MM.1S (cell line): ENCODE measurements around the gene SHF.

Experiments used
- DNase-seq: peaks from one replicate; pipeline ENCODE4 v3.0.0-alpha.2; 2015
- H2AFZ ChIP-seq: fragments of 300-600 bp; sonication (generic); 2 replicates; pipeline ENCODE4 v1.6.0; 2016; ENCODE audit warnings: antibody characterized with exemption, low read length
- H3F3A ChIP-seq: fragments of 300-600 bp; sonication (generic); 2 replicates; pipeline ENCODE4 v1.6.1; 2016; ENCODE audit warnings: mild to moderate bottlenecking, antibody characterized with exemption, low read length, moderate library complexity, mixed read lengths; ENCODE audit not compliant: insufficient read depth
- H3K27ac ChIP-seq: fragments of 300-600 bp; sonication (generic); 2 replicates; pipeline ENCODE4 v1.5.1; 2016; ENCODE audit warnings: mild to moderate bottlenecking, low read length
- H3K27me3 ChIP-seq: fragments of 300-600 bp; sonication (generic); replicated peaks from 2 replicates; pipeline ENCODE4 v1.6.0; 2016; ENCODE audit warnings: low read length; ENCODE audit not compliant: insufficient read depth
- H3K36me3 ChIP-seq: fragments of 300-600 bp; sonication (generic); replicated peaks from 2 replicates; pipeline ENCODE4 v1.6.1; 2016; ENCODE audit warnings: mild to moderate bottlenecking, low read length, mixed read lengths; ENCODE audit not compliant: insufficient read depth
- H3K4me1 ChIP-seq: fragments of 300-600 bp; sonication (generic); 2 replicates; pipeline ENCODE4 v1.6.1; 2016; ENCODE audit warnings: low read length, mixed read lengths
- H3K4me2 ChIP-seq: fragments of 300-600 bp; sonication (generic); 2 replicates; pipeline ENCODE4 v1.6.0; 2016; ENCODE audit warnings: low read depth, low read length
- H3K4me3 ChIP-seq: fragments of 300-600 bp; sonication (generic); 2 replicates; pipeline ENCODE4 v1.5.1; 2016; ENCODE audit warnings: low read length, mixed read lengths
- H3K79me2 ChIP-seq: fragments of 300-600 bp; sonication (generic); 2 replicates; pipeline ENCODE4 v1.6.1; 2016; ENCODE audit warnings: mixed run types, low read length, mixed read lengths
- H3K9ac ChIP-seq: fragments of 300-600 bp; sonication (generic); 2 replicates; pipeline ENCODE4 v1.6.1; 2016; ENCODE audit warnings: low read length, mixed read lengths
- H3K9me2 ChIP-seq: fragments of 300-600 bp; sonication (generic); replicated peaks from 2 replicates; pipeline ENCODE4 v1.6.1; 2016; ENCODE audit warnings: mild to moderate bottlenecking, low read length, mixed read lengths; ENCODE audit not compliant: insufficient read depth
- H3K9me3 ChIP-seq: fragments of 300-600 bp; sonication (generic); replicated peaks from 2 replicates; pipeline ENCODE4 v1.6.1; 2016; ENCODE audit warnings: mild to moderate bottlenecking, low read length, mixed read lengths; ENCODE audit not compliant: insufficient read depth
- H4K20me1 ChIP-seq: fragments of 300-600 bp; sonication (generic); 2 replicates; pipeline ENCODE4 v1.6.1; 2016; ENCODE audit warnings: mild to moderate bottlenecking, low read length, moderate library complexity, mixed read lengths; ENCODE audit not compliant: insufficient read depth
- CTCF ChIP-seq: fragments of 300-600 bp; sonication (generic); IDR thresholded peaks from 2 replicates; pipeline ENCODE4 v1.5.1; 2016; ENCODE audit warnings: antibody characterized with exemption, low read length, mixed read lengths
- EZH2 ChIP-seq: fragments of 300-600 bp; sonication (generic); optimal IDR thresholded peaks from 2 replicates; pipeline ENCODE3; 2017; ENCODE audit warnings: low read depth, mild to moderate bottlenecking, antibody characterized with exemption, low read length, mixed read lengths
- EZH2phosphoT487 ChIP-seq: fragments of 300-600 bp; sonication (generic); IDR thresholded peaks from 2 replicates; pipeline ENCODE4 v1.6.1; 2018; ENCODE audit warnings: antibody characterized with exemption, low read length

The SHF gene

DNA sequence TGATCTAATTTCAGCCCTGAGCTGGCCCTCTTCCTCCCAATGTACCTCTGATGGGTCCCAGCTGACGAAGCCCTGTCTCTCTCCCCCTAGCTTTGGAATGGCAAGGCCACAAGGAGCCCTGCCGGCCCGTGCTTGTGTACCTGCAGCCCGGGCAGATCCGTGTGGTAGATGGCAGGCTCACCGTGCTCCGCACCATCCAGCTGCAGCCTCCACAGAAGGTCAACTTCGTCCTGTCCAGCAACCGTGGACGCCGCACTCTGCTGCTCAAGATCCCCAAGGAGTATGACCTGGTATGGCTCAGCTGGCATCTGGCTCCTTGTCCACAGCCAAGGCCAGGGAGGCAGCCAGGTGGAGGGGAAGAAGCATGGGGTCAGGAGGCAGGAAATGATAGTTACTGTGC is 43.8 kb downstream of the SHF start:
- no peak for DNase-seq
- Histone ChIP-seq H3K27ac (no peak overlapping the region), H3K4me1 (no peaks in the 10 kb centered on the region), H3K27me3 (no peaks in the 10 kb centered on the region), H2AFZ (no peak overlapping the region), H4K20me1 (no peaks in the 10 kb centered on the region), H3K9ac (no peak overlapping the region), H3K79me2 (no peaks in the 10 kb centered on the region), H3K4me2 (no peak overlapping the region), H3K36me3 (no peaks in the 10 kb centered on the region), H3F3A (no peaks in the 10 kb centered on the region), H3K9me3 (no peaks in the 10 kb centered on the region), H3K9me2 (no peaks in the 10 kb centered on the region), H3K4me3 (no peak overlapping the region)
- no peak for TF ChIP-seq CTCF
- TF ChIP-seq EZH2phosphoT487, result no peak

GRCh38 chr15:45143056-45143455 is 44.7 kb downstream of the SHF start:
- no peaks in the 10 kb centered on the region for H3K36me3 ChIP-seq
- H3K27me3 ChIP-seq, result no peaks in the 10 kb centered on the region
- H3K27ac ChIP-seq, result no peak overlapping the region
- H3K4me2 ChIP-seq, result no peak overlapping the region
- no peak overlapping the region for H3K4me3 ChIP-seq
- H4K20me1 ChIP-seq, result no peaks in the 10 kb centered on the region
- H3F3A ChIP-seq, result no peaks in the 10 kb centered on the region
- no peak for DNase-seq
- no peak overlapping the region for H3K9ac ChIP-seq
- no peaks in the 10 kb centered on the region for H3K4me1 ChIP-seq
- H3K9me3 ChIP-seq, result no peaks in the 10 kb centered on the region
- TF ChIP-seq EZH2phosphoT487 (no peak), CTCF (no peak), EZH2 (no peak)
- H3K9me2 ChIP-seq, result no peaks in the 10 kb centered on the region
- no peak overlapping the region for H2AFZ ChIP-seq
- H3K79me2 ChIP-seq, result no peaks in the 10 kb centered on the region

DNA sequence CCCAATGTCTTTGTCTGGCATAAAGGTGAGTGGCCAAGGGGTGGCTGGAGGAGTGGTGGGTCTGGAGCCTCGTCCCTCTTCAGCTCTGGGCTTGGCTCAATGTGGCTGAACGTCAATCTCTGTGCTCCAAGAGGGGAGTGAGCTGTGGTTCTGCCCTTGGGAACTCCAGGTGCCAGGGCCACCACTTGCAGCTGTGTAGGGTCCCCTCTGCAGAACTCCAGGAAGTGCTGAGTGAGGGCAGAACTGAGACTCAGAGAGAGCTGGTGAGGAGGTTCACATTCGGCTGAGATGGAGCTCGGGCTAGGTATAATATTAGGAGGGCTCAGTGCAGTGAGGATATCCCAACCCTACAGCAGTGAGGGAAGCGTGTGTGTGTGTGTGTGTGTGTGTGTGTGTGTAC is 46.4 kb downstream of the SHF start:
- no peaks in the 10 kb centered on the region for H3K9me2 ChIP-seq
- no peak overlapping the region for H2AFZ ChIP-seq
- TF ChIP-seq EZH2phosphoT487 (no peak), EZH2 (no peak), CTCF (no peak)
- no peak overlapping the region for H3K4me2 ChIP-seq
- no peak overlapping the region for H3K27ac ChIP-seq
- H3K4me3 ChIP-seq, result no peak overlapping the region
- H3K36me3 ChIP-seq, result no peaks in the 10 kb centered on the region
- H3K79me2 ChIP-seq, result no peaks in the 10 kb centered on the region
- H3K9ac ChIP-seq, result no peak overlapping the region
- no peaks in the 10 kb centered on the region for H3K9me3 ChIP-seq
- no peaks in the 10 kb centered on the region for H3F3A ChIP-seq
- H4K20me1 ChIP-seq, result no peaks in the 10 kb centered on the region
- H3K4me1 ChIP-seq, result no peaks in the 10 kb centered on the region
- DNase-seq, result no peak
- H3K27me3 ChIP-seq, result no peaks in the 10 kb centered on the region
